ENCODE results near the gene STK35.

STK35 gene

GRCh38 chr20:2101865-2102584, 398 bp downstream of the STK35 start:
- peak overlapping the region; percentile 96 for H3K9ac ChIP-seq (ENCODE audit: low read depth, low read length, poor library complexity)
- H2BK5ac ChIP-seq (ENCODE audit: low read length), result peak overlapping the region; percentile 98
- H3K4ac ChIP-seq (ENCODE audit: low read length), result peak overlapping the region; percentile 80
- no peak overlapping the region for H2AK5ac ChIP-seq (ENCODE audit: low read depth, low read length)
- peak; percentile 95 for DNase-seq (ENCODE audit: low spot score)
- H2BK120ac ChIP-seq (ENCODE audit: low read depth, low read length), result no peak overlapping the region
- WGBS, 2 donors (ENCODE audit: extremely low coverage in 2 of 2, insufficient read length in 2 of 2, insufficient replicate concordance in 1 of 2), result no CpG with 5 or more reads among the region's 64 CpGs
- peak overlapping the region; percentile 96 to 99 for H3K4me3 ChIP-seq (ENCODE audit: low read length in 2 of 2)
- peak overlapping the region; percentile 97 for H3K23ac ChIP-seq (ENCODE audit: low read depth, low read length, poor library complexity)
- H3K14ac ChIP-seq (ENCODE audit: low read length), result peak overlapping the region; percentile 31
- H3K4me1 ChIP-seq (ENCODE audit: control insufficient read depth in 2 of 2, insufficient read depth in 1 of 2, low read depth in 1 of 2, low read length in 2 of 2), result peaks cover 3 to 12% of the 10 kb centered on the region in 2 donors
- H3K4me2 ChIP-seq (ENCODE audit: insufficient read depth, low read length, poor library complexity, severe bottlenecking), result peak overlapping the region; percentile 79
- H2BK15ac ChIP-seq (ENCODE audit: low read length), result peak overlapping the region; percentile 87
- H3K18ac ChIP-seq (ENCODE audit: low read length), result peak overlapping the region; percentile 100
- no peak overlapping the region for H4K91ac ChIP-seq (ENCODE audit: low read depth, low read length, poor library complexity)
- H3K79me1 ChIP-seq (ENCODE audit: low read depth, low read length), result peaks cover 9% of the 10 kb centered on the region
- peak overlapping the region; percentile 100 for H3K27ac ChIP-seq (replicated peaks; ENCODE audit: low read length)
- H3K9me3 ChIP-seq (replicated peaks in 1 of 2; ENCODE audit: control insufficient read depth in 2 of 2, insufficient read depth in 1 of 2, low read depth in 1 of 2, low read length in 2 of 2), result no peaks in the 10 kb centered on the region
- peaks cover 10 to 28% of the 10 kb centered on the region in 2 donors for H3K36me3 ChIP-seq (replicated peaks in 1 of 2; ENCODE audit: control insufficient read depth in 2 of 2, insufficient read depth in 2 of 2, low read length in 2 of 2)
- no peaks in the 10 kb centered on the region for H3K27me3 ChIP-seq (ENCODE audit: control insufficient read depth in 3 of 3, insufficient read depth in 3 of 3, low read depth in 1 of 3, low read length in 3 of 3)
- H2AFZ ChIP-seq (ENCODE audit: low read length), result peak overlapping the region; percentile 99
- H4K8ac ChIP-seq (ENCODE audit: low read depth, low read length), result peak overlapping the region; percentile 78
- H2BK12ac ChIP-seq (ENCODE audit: low read length), result peak overlapping the region; percentile 89

- Histone ChIP-seq H2AFZ (ENCODE audit: low read length) (peak overlapping the region; percentile 99), H3K23ac (ENCODE audit: low read depth, low read length, poor library complexity) (peak overlapping the region; percentile 97), H2BK12ac (ENCODE audit: low read length) (peak overlapping the region; percentile 30), H2BK15ac (ENCODE audit: low read length) (peak overlapping the region; percentile 60), H2BK5ac (ENCODE audit: low read length) (peak overlapping the region; percentile 98), H3K36me3 (replicated peaks in 1 of 2; ENCODE audit: control insufficient read depth in 2 of 2, insufficient read depth in 2 of 2, low read length in 2 of 2) (peaks cover 13 to 36% of the 10 kb centered on the region in 2 donors), H3K4me1 (ENCODE audit: control insufficient read depth in 2 of 2, insufficient read depth in 1 of 2, low read depth in 1 of 2, low read length in 2 of 2) (peaks cover 3 to 12% of the 10 kb centered on the region in 2 donors), H3K79me1 (ENCODE audit: low read depth, low read length) (peaks cover 9% of the 10 kb centered on the region), H3K18ac (ENCODE audit: low read length) (peak overlapping the region; percentile 100), H3K27me3 (ENCODE audit: control insufficient read depth in 3 of 3, insufficient read depth in 3 of 3, low read depth in 1 of 3, low read length in 3 of 3) (no peaks in the 10 kb centered on the region), H4K91ac (ENCODE audit: low read depth, low read length, poor library complexity) (no peak overlapping the region), H3K4me3 (ENCODE audit: low read length in 2 of 2) (peak overlapping the region; percentile 96 to 99), H3K9me3 (replicated peaks in 1 of 2; ENCODE audit: control insufficient read depth in 2 of 2, insufficient read depth in 1 of 2, low read depth in 1 of 2, low read length in 2 of 2) (no peaks in the 10 kb centered on the region), H3K27ac (replicated peaks; ENCODE audit: low read length) (peak overlapping the region; percentile 100), H3K9ac (ENCODE audit: low read depth, low read length, poor library complexity) (peak overlapping the region; percentile 99), H3K4ac (ENCODE audit: low read length) (peak overlapping the region; percentile 27), H2AK5ac (ENCODE audit: low read depth, low read length) (peak overlapping the region; percentile 76), H3K14ac (ENCODE audit: low read length) (peak overlapping the region; percentile 95), H3K4me2 (ENCODE audit: insufficient read depth, low read length, poor library complexity, severe bottlenecking) (peak overlapping the region; percentile 98), H2BK120ac (ENCODE audit: low read depth, low read length) (peak overlapping the region; percentile 44), H4K8ac (ENCODE audit: low read depth, low read length) (peak overlapping the region; percentile 99)
- WGBS, 2 donors (ENCODE audit: extremely low coverage in 2 of 2, insufficient read length in 2 of 2, insufficient replicate concordance in 1 of 2), result no CpG with 5 or more reads among the region's 95 CpGs
- peak; percentile 93 for DNase-seq (ENCODE audit: low spot score)
These were observed 1.2 kb downstream of the STK35 start for GRCh38 chr20:2102585-2103460.

DNA sequence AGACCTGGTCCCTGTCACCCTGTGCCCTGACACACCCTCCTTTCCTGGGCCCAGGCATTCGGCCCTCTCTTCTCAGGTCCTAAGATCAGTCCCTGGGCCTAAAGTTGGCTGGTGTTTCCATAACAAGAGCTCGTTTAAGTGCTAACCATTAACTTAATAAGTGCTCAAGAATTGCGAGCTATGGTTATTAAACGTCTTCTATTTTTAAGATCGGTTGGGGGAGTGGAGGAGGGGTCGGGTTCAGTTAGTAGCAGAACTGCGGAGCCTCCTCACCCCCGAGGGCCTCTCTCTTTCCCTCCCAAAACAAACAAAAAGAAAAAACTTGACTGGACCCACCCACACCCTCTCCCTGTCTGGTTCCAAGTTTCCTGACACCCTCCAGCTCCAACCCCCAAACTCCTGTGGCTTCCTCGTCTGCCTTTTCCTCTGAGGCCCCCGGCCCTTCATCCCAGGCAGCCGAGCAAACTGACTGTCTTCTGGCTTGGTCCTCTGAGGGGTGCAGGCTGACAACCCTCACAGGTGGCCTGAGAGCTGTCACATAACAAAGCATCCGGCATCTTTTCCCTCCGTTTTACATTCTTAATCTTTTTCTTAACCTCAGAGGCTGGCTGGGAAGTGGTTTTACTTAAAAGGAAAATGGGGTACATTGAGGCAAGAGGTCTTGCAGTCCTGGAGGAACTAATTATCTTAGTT, 2.0 kb downstream of the STK35 start:
- Histone ChIP-seq H3K9me3 (replicated peaks in 1 of 2; ENCODE audit: control insufficient read depth in 2 of 2, insufficient read depth in 1 of 2, low read depth in 1 of 2, low read length in 2 of 2) (no peaks in the 10 kb centered on the region), H3K4me1 (ENCODE audit: control insufficient read depth in 2 of 2, insufficient read depth in 1 of 2, low read depth in 1 of 2, low read length in 2 of 2) (peaks cover 3 to 12% of the 10 kb centered on the region in 2 donors), H3K18ac (ENCODE audit: low read length) (peak overlapping the region; percentile 100), H2BK12ac (ENCODE audit: low read length) (no peak overlapping the region), H2BK120ac (ENCODE audit: low read depth, low read length) (peak overlapping the region; percentile 44), H3K4ac (ENCODE audit: low read length) (no peak overlapping the region), H4K8ac (ENCODE audit: low read depth, low read length) (no peak overlapping the region), H3K36me3 (replicated peaks in 1 of 2; ENCODE audit: control insufficient read depth in 2 of 2, insufficient read depth in 2 of 2, low read length in 2 of 2) (peaks cover 13 to 42% of the 10 kb centered on the region in 2 donors), H3K23ac (ENCODE audit: low read depth, low read length, poor library complexity) (peak overlapping the region; percentile 97), H3K4me2 (ENCODE audit: insufficient read depth, low read length, poor library complexity, severe bottlenecking) (peak overlapping the region; percentile 98), H2BK15ac (ENCODE audit: low read length) (no peak overlapping the region), H2BK5ac (ENCODE audit: low read length) (no peak overlapping the region), H3K14ac (ENCODE audit: low read length) (no peak overlapping the region), H4K91ac (ENCODE audit: low read depth, low read length, poor library complexity) (no peak overlapping the region), H2AK5ac (ENCODE audit: low read depth, low read length) (peak overlapping the region; percentile 76), H3K4me3 (ENCODE audit: low read length in 2 of 2) (peak overlapping the region; percentile 96 to 99), H3K27me3 (ENCODE audit: control insufficient read depth in 3 of 3, insufficient read depth in 3 of 3, low read depth in 1 of 3, low read length in 3 of 3) (no peaks in the 10 kb centered on the region), H2AFZ (ENCODE audit: low read length) (peak overlapping the region; percentile 99), H3K27ac (replicated peaks; ENCODE audit: low read length) (no peak overlapping the region), H3K9ac (ENCODE audit: low read depth, low read length, poor library complexity) (peak overlapping the region; percentile 99), H3K79me1 (ENCODE audit: low read depth, low read length) (peaks cover 9% of the 10 kb centered on the region)
- no CpG with 5 or more reads among the region's 13 CpGs for WGBS, 2 donors (ENCODE audit: extremely low coverage in 2 of 2, insufficient read length in 2 of 2, insufficient replicate concordance in 1 of 2)
- no peak for DNase-seq (ENCODE audit: low spot score)

Measured in neuronal stem cell (in vitro differentiated cells).